Erythroblast (primary cell): ENCODE results near the gene MYOD1.

Source experiments
- GATA1 ChIP-seq: IDR thresholded peaks from 2 replicates; pipeline ENCODE4 v1.6.1; 2011; ENCODE audit warnings: low read depth, mild to moderate bottlenecking, control low read depth, low read length, moderate library complexity
- POLR2A ChIP-seq: IDR thresholded peaks from 2 replicates; pipeline ENCODE4 v1.6.1; 2011; ENCODE audit warnings: mild to moderate bottlenecking, low read length

GRCh38 chr11:17684550-17684949, 34.8 kb upstream of the MYOD1 start:
- no peak for TF ChIP-seq POLR2A
- no peak for TF ChIP-seq GATA1
